GM21423 (cell line): ENCODE measurements around the gene C21orf58.
"Not testable (repeated sequence)": the region's sequence is repeated elsewhere in the genome, so short reads cannot be mapped to it uniquely, and the experiment has no call there.

Source experiments
- ATAC-seq: cut with Tn5 transposase; IDR thresholded peaks from one replicate; pipeline ENCODE4 v1.9.1; 2021; ENCODE audit warnings: mild to moderate bottlenecking, moderate library complexity; ENCODE audit not compliant: unreplicated experiment

Gene C21orf58

GRCh38 chr21:46323710-46324389 is at the start of gene C21orf58, which contains the start of gene PCNT:
Gene C21orf58, minus strand, starts transcription at chr21:46323870. Its CDS starts 1,132 bp downstream, at chr21:46322738.
Gene PCNT, plus strand, starts transcription at chr21:46324156. Its CDS starts 73 bp downstream, at chr21:46324229.
- ATAC-seq = peak; percentile 76

DNA sequence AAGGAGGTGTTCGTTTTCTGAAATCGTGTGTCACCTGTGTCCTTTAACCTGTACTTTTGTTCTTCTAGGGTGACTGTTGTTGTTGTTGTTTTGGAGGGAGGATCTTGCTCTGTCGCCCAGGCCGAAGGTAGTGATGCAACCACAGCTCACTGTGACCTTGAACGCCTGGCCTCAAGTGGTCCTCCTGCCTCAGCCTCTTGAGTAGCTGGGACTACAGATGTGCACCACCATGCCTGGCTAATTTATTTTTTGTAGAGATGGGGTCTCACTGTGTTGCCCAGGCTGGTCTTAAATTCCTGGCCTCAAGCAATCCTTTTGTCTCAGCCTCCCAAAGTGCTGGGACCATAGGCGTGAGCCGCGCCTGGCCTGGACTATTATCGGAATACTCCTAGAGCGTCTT is 49.3 kb upstream of the C21orf58 start:
- ATAC-seq = not testable (repeated sequence)

- ATAC-seq = no peak
These were observed 48.4 kb upstream of the C21orf58 start for GRCh38 chr21:46372014-46372485.

DNA sequence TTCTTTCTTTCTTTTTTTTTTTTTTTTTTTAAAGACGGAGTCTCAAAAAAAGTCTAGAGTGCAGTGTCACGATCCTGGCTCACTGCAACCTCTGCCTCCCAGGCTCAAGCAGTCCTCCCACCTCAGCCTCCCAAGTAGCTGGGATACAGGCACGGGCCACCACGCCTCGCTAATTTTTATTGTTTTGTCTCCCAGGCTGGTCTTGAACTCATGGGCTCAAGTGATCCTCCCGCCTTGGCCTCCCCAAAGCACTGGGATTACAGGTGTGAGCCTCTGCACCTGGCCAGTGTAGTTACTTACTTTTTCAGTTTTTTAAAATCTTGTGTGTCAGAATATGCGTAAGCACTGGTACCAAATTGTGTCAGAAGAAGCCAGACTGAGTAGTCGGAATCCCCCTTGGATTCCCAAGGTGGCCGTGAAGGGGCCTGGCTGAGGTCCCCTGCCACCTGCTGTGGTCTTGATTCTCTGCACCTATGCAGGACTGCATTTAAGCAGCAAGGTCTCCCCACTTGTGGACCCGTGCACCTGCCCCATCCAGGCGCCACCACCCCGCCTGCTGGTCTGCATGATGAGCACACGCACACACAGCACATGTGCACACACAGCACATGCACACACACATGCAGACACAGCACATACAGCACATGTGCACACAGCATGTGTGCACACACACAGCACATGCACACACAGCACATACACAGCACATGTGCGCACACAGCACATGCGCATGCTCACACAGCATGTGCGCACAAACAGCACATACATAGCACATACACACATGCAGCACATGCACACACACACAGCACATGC is 47.7 kb upstream of the C21orf58 start:
- no peak for ATAC-seq

GRCh38 chr21:46369520-46370235 is 46.0 kb upstream of the C21orf58 start:
- no peak for ATAC-seq

DNA sequence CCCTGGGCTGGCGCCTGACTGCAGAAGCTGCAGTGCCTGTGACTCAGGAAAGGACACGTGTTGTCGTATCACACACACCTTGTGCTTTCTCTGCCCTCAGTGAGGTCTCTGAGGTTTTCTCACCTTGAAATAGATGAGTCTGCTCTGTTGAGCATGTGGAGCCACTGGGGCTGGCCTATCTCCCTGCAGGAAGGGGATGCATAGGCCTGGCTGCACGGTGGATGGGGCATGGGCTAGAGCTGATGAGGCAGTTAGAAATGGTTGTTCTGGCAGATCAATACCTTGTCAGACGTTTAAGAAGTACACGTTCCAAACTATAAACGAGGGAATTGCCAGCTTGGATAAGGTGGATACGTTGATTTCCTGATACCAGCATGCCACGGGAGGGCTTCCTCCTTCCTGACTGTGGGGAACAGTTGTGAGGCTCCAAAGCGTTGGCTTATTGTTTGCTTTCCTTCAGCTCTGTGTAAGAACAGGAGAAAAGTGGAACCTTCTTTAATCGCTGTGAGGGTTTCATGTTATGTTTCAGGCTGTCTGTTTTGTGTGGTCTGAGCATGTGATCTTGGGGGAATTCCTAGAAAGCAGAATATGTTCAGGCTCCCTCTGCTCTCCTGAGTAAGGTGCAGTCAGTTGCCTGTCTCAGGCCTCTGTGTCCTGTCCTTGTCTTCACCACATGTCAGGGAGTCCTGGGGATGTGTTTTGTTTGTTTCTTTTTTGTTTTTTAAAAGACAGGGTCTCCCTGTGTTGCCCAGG is 45.0 kb upstream of the C21orf58 start:
- peak; percentile 61 for ATAC-seq

GRCh38 chr21:46366966-46367365 is 43.3 kb upstream of the C21orf58 start:
- no peak for ATAC-seq

DNA sequence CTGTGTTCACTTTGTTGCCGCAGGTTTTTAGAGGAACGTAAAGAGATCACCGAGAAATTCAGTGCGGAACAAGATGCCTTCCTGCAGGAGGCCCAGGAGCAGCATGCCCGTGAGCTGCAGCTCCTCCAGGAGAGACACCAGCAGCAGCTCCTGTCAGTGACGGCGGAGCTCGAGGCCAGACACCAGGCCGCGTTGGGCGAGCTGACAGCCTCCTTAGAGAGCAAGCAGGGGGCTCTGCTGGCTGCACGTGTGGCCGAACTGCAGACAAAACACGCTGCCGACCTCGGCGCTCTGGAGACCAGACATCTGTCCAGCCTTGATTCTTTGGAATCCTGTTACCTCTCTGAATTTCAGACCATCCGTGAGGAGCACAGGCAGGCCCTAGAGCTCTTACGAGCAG is 42.9 kb upstream of the C21orf58 start:
- ATAC-seq = no peak

- no peak for ATAC-seq
These were observed 42.4 kb upstream of the C21orf58 start for GRCh38 chr21:46366091-46366490.

DNA sequence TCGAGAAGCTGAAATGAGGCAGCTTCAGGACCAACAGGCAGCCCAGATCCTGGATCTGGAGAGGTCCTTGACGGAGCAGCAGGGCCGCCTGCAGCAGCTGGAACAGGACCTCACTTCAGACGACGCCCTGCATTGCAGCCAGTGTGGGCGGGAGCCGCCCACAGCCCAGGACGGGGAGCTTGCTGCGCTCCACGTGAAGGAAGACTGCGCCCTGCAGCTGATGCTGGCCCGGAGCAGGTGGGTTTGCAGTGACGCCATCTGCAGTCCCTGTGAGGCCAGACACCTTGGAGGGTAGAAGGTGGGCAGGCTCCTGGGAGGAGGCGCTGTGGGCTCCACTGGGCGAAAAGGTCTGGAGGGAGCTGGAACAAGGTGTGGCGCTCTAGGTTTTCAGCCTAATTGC is 40.0 kb upstream of the C21orf58 start:
- no peak for ATAC-seq

GRCh38 chr21:46362946-46363345 is 39.3 kb upstream of the C21orf58 start:
- no peak for ATAC-seq

GRCh38 chr21:46361935-46362334 is 38.3 kb upstream of the C21orf58 start:
- no peak for ATAC-seq

DNA sequence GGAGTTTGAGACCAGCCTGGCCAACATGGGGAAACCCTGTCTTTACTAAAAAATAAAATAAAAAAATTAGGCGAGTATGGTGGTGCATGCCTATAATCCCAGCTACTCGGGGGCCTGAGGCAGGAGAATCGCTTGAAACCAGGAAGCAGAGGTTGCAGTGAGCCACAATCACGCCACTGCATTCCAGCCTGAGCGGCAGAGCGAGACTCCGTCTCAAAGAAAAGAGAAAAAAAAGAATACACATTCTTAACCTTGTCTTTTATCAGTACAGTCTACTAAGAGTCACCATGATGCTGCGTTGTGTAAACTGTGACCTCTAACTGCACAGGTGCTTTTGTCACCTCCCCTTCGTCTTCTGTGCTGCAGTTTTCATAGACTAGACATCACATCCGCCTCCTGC is 37.5 kb upstream of the C21orf58 start:
- no peak for ATAC-seq

GRCh38 chr21:46357684-46358425 is 34.2 kb upstream of the C21orf58 start:
- no peak for ATAC-seq

GRCh38 chr21:46357335-46357604 is 33.6 kb upstream of the C21orf58 start:
- no peak for ATAC-seq

DNA sequence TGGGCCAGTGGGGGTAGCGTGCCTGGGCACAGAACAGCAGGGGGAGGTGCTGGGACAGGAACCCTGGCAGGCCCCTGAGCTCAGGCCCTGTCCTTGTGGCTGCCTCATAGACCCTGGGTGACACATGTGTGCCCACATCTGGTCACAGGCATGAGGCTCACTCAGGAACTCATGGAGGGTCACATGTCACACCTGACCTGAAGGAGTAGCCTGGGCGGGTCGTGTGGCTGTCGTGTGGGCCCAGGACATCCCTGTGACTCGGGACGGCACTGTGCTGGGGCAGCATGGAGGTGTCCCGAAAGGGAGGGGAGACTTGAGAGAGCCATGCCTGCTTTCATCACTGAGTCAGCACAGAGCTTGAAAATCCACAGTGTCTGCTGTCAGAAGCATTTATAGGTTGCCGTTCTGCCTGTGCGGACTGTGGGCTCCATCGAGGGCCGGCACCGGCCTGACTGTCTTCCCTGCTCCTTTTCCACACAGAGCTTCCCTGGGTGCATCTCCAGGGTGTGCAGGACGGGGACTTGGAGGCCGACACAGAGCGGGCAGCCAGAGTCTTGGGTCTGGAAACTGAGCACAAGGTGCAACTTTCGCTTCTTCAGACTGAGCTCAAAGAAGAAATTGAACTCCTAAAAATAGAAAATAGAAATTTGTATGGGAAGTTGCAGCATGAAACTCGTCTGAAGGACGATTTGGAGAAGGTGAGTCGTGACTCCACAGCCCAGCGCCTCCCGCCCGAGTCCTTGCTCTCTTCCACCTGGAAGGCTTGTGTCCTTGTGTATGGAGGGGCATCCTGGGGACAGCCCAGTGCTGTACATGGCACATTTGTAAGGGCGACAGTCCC is 33.0 kb upstream of the C21orf58 start:
- ATAC-seq = no peak

DNA sequence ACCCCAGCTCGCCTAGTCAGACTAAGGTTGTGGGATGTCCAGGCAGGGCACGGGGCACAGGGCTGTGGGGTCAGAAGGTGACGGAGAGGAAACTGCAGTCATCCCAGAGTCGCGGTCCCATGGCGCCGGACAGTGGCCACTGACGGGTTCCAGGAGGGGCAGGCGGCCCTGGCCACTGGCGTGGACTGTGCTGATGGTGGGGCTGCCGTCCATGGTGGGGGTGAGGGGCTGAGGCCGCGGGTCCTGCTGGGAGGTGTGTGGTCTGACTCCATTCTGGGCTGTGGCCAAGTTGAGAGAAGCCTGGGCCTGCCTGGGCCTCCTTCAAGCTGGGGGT is 32.3 kb upstream of the C21orf58 start:
- ATAC-seq = no peak

DNA sequence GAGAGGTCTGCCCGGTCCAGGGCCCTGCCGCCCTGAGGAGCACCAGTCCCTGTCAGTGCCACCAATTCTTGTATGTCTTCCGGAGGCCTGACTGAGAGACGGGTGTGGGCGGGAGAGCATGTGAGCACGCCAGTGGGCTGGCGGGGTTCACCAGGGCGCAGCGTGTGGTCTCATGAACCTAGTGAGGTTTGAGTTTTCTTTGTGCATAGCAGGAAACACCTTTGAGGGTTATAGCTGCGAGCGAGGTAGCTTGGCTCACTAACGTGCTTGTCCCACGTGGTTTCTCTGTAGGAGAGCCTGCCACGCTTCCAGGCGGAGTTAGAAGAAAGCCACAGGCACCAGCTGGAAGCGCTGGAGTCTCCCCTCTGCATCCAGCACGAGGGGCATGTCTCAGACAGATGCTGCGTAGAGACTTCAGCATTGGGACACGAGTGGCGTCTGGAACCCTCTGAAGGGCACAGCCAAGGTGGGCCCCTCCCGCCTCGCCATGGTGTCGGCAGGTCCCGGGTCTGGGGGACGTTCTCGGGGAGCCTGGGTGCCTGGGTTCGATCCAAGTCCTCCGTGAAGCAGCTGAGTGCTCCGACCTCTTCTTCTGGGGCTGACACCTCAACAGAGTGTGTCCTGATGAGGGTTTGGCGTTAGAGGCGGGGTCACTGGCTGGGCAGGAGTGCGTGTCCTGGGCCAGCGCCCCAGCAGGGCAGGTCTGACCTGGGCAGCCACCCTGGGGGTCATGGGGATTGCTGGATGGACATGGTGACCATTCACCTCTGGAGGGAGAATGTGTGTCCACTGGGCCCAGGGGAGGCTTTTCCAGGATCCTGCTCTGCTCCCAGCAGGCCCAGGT is 31.7 kb upstream of the C21orf58 start:
- ATAC-seq = no peak

DNA sequence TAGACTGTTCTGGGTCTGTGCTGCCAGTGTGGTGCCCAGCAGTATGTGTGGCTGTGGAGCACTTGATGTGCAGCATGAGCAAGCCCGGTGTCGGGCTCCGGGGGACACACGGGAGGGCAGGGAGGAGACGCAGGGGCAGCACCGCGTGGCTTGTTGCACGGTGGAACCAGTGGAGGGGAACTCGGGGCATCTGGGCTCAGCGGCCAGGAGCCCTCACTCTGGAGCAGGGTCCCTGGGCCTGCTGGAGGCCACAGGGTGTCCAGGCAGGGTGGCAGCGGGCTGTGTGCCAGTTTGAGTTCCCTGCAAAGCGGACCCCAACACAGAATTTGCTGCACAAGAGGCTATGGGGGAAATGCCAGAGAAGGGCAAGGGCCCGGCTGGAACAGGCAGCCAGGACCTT is 30.8 kb upstream of the C21orf58 start:
- no peak for ATAC-seq
